K562 (cell line): ENCODE results near the gene SLC26A8. TPM values are rescaled to one million over a fixed set of nuclear protein-coding genes. Genes with fewer than 3 reads are reported as not detected.

Experiments used
- ATAC-seq: fragments of 200-7000 bp; cut with Tn5 transposase; 3 replicates; pipeline ENCODE4 v1.9.1; 2020; ENCODE audit warnings: moderate library complexity
- BruUV-seq: library from RNA; stranded (reverse); fragments of 400-500 nt; replicated peaks from 2 replicates; lab custom pipeline; 2021; lab: Mats Ljungman, UMichigan
- CTCF ChIA-PET: fragments of 300-600 bp; formaldehyde crosslinking; extraction: SDS; loops from one replicate; lab custom pipeline; 2021; ENCODE audit warnings: low intra/inter-chr PET ratio; lab: Yijun Ruan, JAX
- POLR2A ChIA-PET: fragments of 300-600, 350-650 bp; sonication (Branson Sonifier 250); formaldehyde crosslinking; extraction: SDS; loops from one replicate; lab custom pipeline; 2021; ENCODE audit warnings: antibody characterized with exemption, inconsistent platforms; lab: Yijun Ruan, JAX
- DNase-seq, 4 experiments: peaks; one replicate each; pipeline versions ENCODE4 v3.0.0 to v3.0.0-alpha.2; 2011 to 2018; ENCODE audit warnings: low spot score in 3 of 4, mixed read lengths in 3 of 4; ENCODE audit errors: extremely low read depth in 1 of 4
- FAIRE-seq: peaks from 2 replicates; lab custom pipeline; 2011; peaks lifted over from hg19 to GRCh38; lab: Jason Lieb, UNC
- H2AFZ ChIP-seq: 2 replicates; pipeline ENCODE4 v1.6.0; 2011; ENCODE audit warnings: low read depth, low read length, control low read depth, inconsistent platforms
- H3K27ac ChIP-seq: fragments of 200-600 bp; 3 replicates; pipeline ENCODE4 v1.8.0; 2011; ENCODE audit warnings: low read depth, mild to moderate bottlenecking, control low read depth, inconsistent platforms, low read length, moderate library complexity, mixed read lengths; ENCODE audit errors: extremely low read depth
- H3K27me3 ChIP-seq, 2 experiments: fragments of 300-600 bp in 1 of 2; 2 replicates in 1 of 2; 3 replicates in 1 of 2; pipeline versions ENCODE4 v1.6.0 to v1.8.0; 2011; ENCODE audit warnings: inconsistent platforms in 2 of 2, low read length in 2 of 2, mild to moderate bottlenecking in 1 of 2, mixed read lengths in 1 of 2, moderate library complexity in 1 of 2; ENCODE audit not compliant: control insufficient read depth in 2 of 2, insufficient read depth in 2 of 2
- H3K36me3 ChIP-seq: fragments of 300-600 bp; 3 replicates; pipeline ENCODE4 v1.8.0; 2011; ENCODE audit warnings: mild to moderate bottlenecking, low read length, inconsistent platforms; ENCODE audit not compliant: control insufficient read depth, insufficient read depth
- H3K4me1 ChIP-seq, 2 experiments: fragments of 200-600 bp in 1 of 2; replicated peaks in 1 of 2; 2 replicates in 1 of 2; 3 replicates in 1 of 2; pipeline versions ENCODE4 v1.5.1 to v1.8.0; 2011; ENCODE audit warnings: inconsistent platforms in 2 of 2, low read length in 2 of 2, mild to moderate bottlenecking in 1 of 2, mixed read lengths in 1 of 2, moderate library complexity in 1 of 2; ENCODE audit not compliant: control insufficient read depth in 2 of 2, insufficient read depth in 2 of 2
- H3K4me2 ChIP-seq: 2 replicates; pipeline ENCODE4 v1.6.1; 2011; ENCODE audit warnings: low read length, control low read depth, inconsistent platforms, mixed read lengths; ENCODE audit not compliant: insufficient read depth
- H3K4me3 ChIP-seq: fragments of 200-600 bp; sonication (generic), shearing (Covaris generic); 2 replicates; pipeline ENCODE4 v1.5.1; 2016; ENCODE audit warnings: control low read depth, inconsistent platforms
- H3K79me2 ChIP-seq: fragments of 200-600 bp; 3 replicates; pipeline ENCODE4 v1.8.0; 2011; ENCODE audit warnings: low read length, inconsistent platforms; ENCODE audit not compliant: control insufficient read depth, insufficient read depth
- H3K9ac ChIP-seq, 2 experiments: 2 replicates each; pipeline versions ENCODE4 v1.6.0 to v1.6.1; 2011; ENCODE audit warnings: low read depth in 2 of 2, low read length in 2 of 2, control low read depth in 1 of 2, inconsistent platforms in 1 of 2, mild to moderate bottlenecking in 1 of 2, mixed read lengths in 1 of 2; ENCODE audit not compliant: insufficient read depth in 1 of 2
- H3K9me1 ChIP-seq: one replicate; pipeline ENCODE4 v1.6.0; 2011; ENCODE audit warnings: inconsistent platforms, mild to moderate bottlenecking, low read length, moderate library complexity; ENCODE audit not compliant: control insufficient read depth, insufficient read depth
- H3K9me3 ChIP-seq: replicated peaks from 2 replicates; pipeline ENCODE4 v1.5.1; 2011; ENCODE audit warnings: low read depth, low read length, inconsistent platforms; ENCODE audit not compliant: control insufficient read depth, insufficient read depth
- H4K20me1 ChIP-seq: replicated peaks from 2 replicates; pipeline ENCODE4 v1.6.1; 2011; ENCODE audit warnings: low read length, inconsistent platforms, mixed read lengths; ENCODE audit not compliant: control insufficient read depth, insufficient read depth
- CHAMP1 ChIP-seq: fragments of 450-650 bp; IDR thresholded peaks from 2 replicates; pipeline ENCODE4 v1.6.1; 2016; ENCODE audit warnings: mild to moderate bottlenecking
- ESRRA ChIP-seq: fragments of 450-650 bp; IDR thresholded peaks from 2 replicates; pipeline ENCODE4 v1.6.1; 2014; ENCODE audit warnings: low read depth, mild to moderate bottlenecking, moderate library complexity, borderline replicate concordance
- ETV1 ChIP-seq: fragments of 450-650 bp; conservative IDR thresholded peaks from 2 replicates; pipeline ENCODE4 v1.6.1; 2016; ENCODE audit warnings: missing genetic modification characterization, control low read depth, low read depth, missing compliant biosample characterization
- FOXP1 ChIP-seq: sonication (generic); formaldehyde crosslinking; IDR thresholded peaks from 2 replicates; pipeline ENCODE4 v1.8.0; 2022; ENCODE audit warnings: mild to moderate bottlenecking, missing genetic modification reagents
- HNRNPL ChIP-seq: fragments of 200-400 bp; formaldehyde crosslinking; IDR thresholded peaks from 2 replicates; pipeline ENCODE4 v1.6.1; 2017; ENCODE audit warnings: low read depth, mild to moderate bottlenecking, low read length
- NFE2 ChIP-seq: IDR thresholded peaks from 2 replicates; pipeline ENCODE4 v1.6.1; 2014; ENCODE audit warnings: antibody characterized with exemption, low read depth
- NONO ChIP-seq, 2 experiments: fragments of 200-400 bp in 1 of 2; fragments of 450-650 bp in 1 of 2; formaldehyde crosslinking in 1 of 2; IDR thresholded peaks; 2 replicates each; pipeline ENCODE4 v1.6.1; 2017; ENCODE audit warnings: low read depth in 2 of 2, mild to moderate bottlenecking in 2 of 2, moderate library complexity in 2 of 2, low read length in 1 of 2
- PML ChIP-seq: IDR thresholded peaks from 2 replicates; pipeline ENCODE4 v1.6.1; 2012; ENCODE audit warnings: low read length, inconsistent platforms
- SMAD4 ChIP-seq: fragments of 250-450 bp; sonication (Bioruptor Pico); conservative IDR thresholded peaks from 2 replicates; pipeline ENCODE4 v1.8.0; 2021; ENCODE audit warnings: inconsistent platforms, mild to moderate bottlenecking, moderate library complexity
- TCFL5 ChIP-seq: fragments of 250-450 bp; sonication (Bioruptor Pico); conservative IDR thresholded peaks from 2 replicates; pipeline ENCODE4 v1.6.1; 2021; ENCODE audit warnings: mild to moderate bottlenecking, moderate library complexity, matching md5 sums
- ZBED1 ChIP-seq: IDR thresholded peaks from 2 replicates; pipeline ENCODE4 v1.6.1; 2014
- ZNF277 ChIP-seq: fragments of 250-450 bp; sonication (Bioruptor Pico); IDR thresholded peaks from 2 replicates; pipeline ENCODE4 v1.8.0; 2022; ENCODE audit warnings: inconsistent platforms, mild to moderate bottlenecking, moderate library complexity, borderline replicate concordance
- ZNF398 ChIP-seq: fragments of 250-450 bp; sonication (Bioruptor Pico); IDR thresholded peaks from 2 replicates; pipeline ENCODE4 v1.8.0; 2021; ENCODE audit warnings: moderate library complexity, mild to moderate bottlenecking, inconsistent platforms
- ZNF695 ChIP-seq: fragments of 450-650 bp; formaldehyde crosslinking; IDR thresholded peaks from 2 replicates; pipeline ENCODE4 v1.4.0; 2020; ENCODE audit warnings: mild to moderate bottlenecking, moderate library complexity
- ZSCAN29 ChIP-seq: fragments of 450-650 bp; IDR thresholded peaks from 2 replicates; pipeline ENCODE4 v1.6.1; 2017
- WGBS: fragments of 100-300 bp; shearing (Covaris generic); methylation state at CpG from one replicate; pipeline ENCODE4 v1.1.6; 2016; ENCODE audit warnings: low coverage, mixed read lengths; ENCODE audit not compliant: insufficient coverage; ENCODE audit errors: missing lambda C conversion rate; 5-methylcytosine and 5-hydroxymethylcytosine counted together
- in situ Hi-C: fragments of 300-500 bp; cut with MboI; formaldehyde crosslinking; loops from 4 replicates; pipeline ENCODE4 v1.15.0; 2018; ENCODE audit warnings: inconsistent platforms, mixed read lengths
- intact Hi-C: fragments of 100-400 bp; cut with micrococcal nuclease; formaldehyde crosslinking; loops from 2 replicates; pipeline ENCODE4 v1.14.2; 2022
- polyA plus RNA-seq, 8 experiments: library from polyadenylated mRNA; depleted of rRNA in 4 of 8; stranded (reverse) in 5 of 8; unstranded in 3 of 8; fragments of >200 nt; fragmentation: Nextera tagmentation in 2 of 8; fragmentation: Illumina TruSeq in 1 of 8; extraction: Ambion mirVana in 2 of 8; extraction: Trizol in 1 of 8; gene quantifications; 2 replicates each; pipeline versions ENCODE4 v1.2.1 to v1.2.3, GENCODE V29; 2011 to 2014; ENCODE audit warnings: inconsistent platforms in 1 of 8, missing spikeins in 1 of 8
- total RNA-seq, 7 experiments: library from RNA; depleted of rRNA in 6 of 7; stranded (reverse); fragments of >200 nt in 6 of 7; fragmentation: Illumina TruSeq in 2 of 7; extraction: Trizol in 2 of 7; gene quantifications; 2 replicates each; pipeline versions ENCODE4 v1.2.1 to v1.2.3, GENCODE V29; 2011 to 2021; ENCODE audit warnings: low replicate concordance in 1 of 7
- TF ChIP-seq, protein P1 (sequence below): fragments of 450-650 bp; IDR thresholded peaks from 2 replicates; pipeline ENCODE4 v1.6.1; 2016; ENCODE audit warnings: low read depth, mild to moderate bottlenecking, moderate library complexity

SLC26A8 gene
- total and polyA plus RNA-seq, 9 of the 15 experiments (the other 6 are each of a cell fraction or from before 2014, with no cell fraction given): not detected

DNA sequence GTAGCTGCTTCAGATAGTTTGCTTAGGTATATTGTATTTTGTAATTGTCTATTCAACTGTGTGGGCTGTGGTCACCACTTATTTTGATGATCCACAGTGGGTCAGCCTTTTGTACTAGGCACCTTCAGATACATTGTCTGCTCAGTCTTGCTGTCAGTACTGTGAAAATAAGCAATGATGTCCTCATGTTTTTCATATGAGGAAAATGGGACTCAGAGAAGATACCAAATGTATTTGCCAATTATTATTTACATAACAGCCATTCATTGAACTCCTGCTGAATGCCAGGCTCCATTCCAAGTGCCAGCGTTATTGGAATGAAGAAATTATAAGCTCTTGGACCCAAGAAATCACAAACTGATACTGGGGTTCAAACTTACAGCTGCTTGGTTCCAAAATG, 31.7 kb upstream of the SLC26A8 start (continued):
- TF ChIP-seq CHAMP1: no peak
- TF ChIP-seq ZNF398 (CRISPR knock-in tag): no peak
- TF ChIP-seq HNRNPL: no peak

DNA sequence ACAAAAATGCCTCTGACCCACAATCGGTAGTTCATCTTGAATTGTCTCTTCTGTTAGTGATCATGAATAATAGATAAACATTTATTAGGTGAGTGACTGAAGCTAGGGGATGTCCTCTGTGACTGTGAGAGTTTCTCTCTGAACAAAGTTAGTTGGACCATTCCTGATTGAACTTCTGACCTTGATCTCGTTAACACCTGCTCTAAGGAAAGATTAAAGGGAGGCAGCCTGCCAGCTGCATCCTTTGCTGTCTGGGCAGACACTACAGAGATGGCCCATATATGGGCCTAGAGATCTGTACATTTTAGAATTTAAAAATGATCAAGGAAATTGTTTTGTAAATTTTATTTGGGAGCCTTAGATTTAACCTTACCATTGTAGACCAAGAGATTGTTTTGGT, 30.5 kb upstream of the SLC26A8 start:
- Histone ChIP-seq H3K79me2 (peaks cover 23% of the 10 kb centered on the region; the same call in 2 of the 3 replicates), H3K9me1 (no peaks in the 10 kb centered on the region), H4K20me1 (0 out of 2 replicates have a peak, but pooled peaks cover 10% of the 10 kb centered on the region), H3K27me3 (no peaks in the 10 kb centered on the region), H3K36me3 (peaks cover 39% of the 10 kb centered on the region), H2AFZ (no peak overlapping the region), H3K9ac (no peak overlapping the region), H3K4me2 (no peak overlapping the region), H3K4me1 (peaks cover 0 to 3% of the 10 kb centered on the region in 2 experiments; a peak in 1 of 5 replicates), H3K4me3 (no peak overlapping the region), H3K27ac (no peak overlapping the region), H3K9me3 (no peaks in the 10 kb centered on the region)
- intact Hi-C loops: no loop called here
- ATAC-seq (no peak), FAIRE-seq (no peak), DNase-seq (no peak)
- TF ChIP-seq ZBED1: no peak
- TF ChIP-seq PML: no peak
- no peak for TF ChIP-seq ESRRA
- TF ChIP-seq FOXP1 (CRISPR knock-in tag): no peak
- TF ChIP-seq ZNF277 (CRISPR knock-in tag): no peak
- TF ChIP-seq NFE2: no peak
- TF ChIP-seq SMAD4: no peak
- no peak for TF ChIP-seq ZNF695 (CRISPR knock-in tag)
- no peak for TF ChIP-seq ZSCAN29
- no peak for TF ChIP-seq NONO (IDR thresholded peaks at IDR 0.05; ENCODE audit: low read depth in 2 of 2, low read length in 1 of 2)
- no peak for TF ChIP-seq ETV1 (tag)
- no peak for TF ChIP-seq TCFL5
- TF ChIP-seq, protein P1, sequence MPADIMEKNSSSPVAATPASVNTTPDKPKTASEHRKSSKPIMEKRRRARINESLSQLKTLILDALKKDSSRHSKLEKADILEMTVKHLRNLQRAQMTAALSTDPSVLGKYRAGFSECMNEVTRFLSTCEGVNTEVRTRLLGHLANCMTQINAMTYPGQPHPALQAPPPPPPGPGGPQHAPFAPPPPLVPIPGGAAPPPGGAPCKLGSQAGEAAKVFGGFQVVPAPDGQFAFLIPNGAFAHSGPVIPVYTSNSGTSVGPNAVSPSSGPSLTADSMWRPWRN: no peak
- ChIA-PET POLR2A (no interaction called here), CTCF (no interaction called here)
- WGBS: 52% methylated on average over 2 of the region's 2 CpGs
- in situ Hi-C loops: no loop called here
- BruUV-seq: no TSS peak
